ENCODE results near the gene TNRC6A. TPM values are rescaled to one million over a fixed set of nuclear protein-coding genes. Genes with fewer than 3 reads are reported as not detected.
A peak's percentile ranks its signal among the peaks of the same experiment; 100 is the strongest.
"Not testable (repeated sequence)": the region's sequence is repeated elsewhere in the genome, so short reads cannot be mapped to it uniquely, and the experiment has no call there.

Gene TNRC6A
- polyA plus RNA-seq, 1 donor: 34.1 TPM

- no peak for DNase-seq
Measured at GRCh38 chr16:24846548-24847357, 117.3 kb downstream of the TNRC6A start.

- DNase-seq: no peak
Measured at GRCh38 chr16:24847358-24847664, 117.9 kb downstream of the TNRC6A start.

GRCh38 chr16:24848065-24848464, 118.6 kb downstream of the TNRC6A start:
- DNase-seq: no peak

- DNase-seq: no peak
Measured at GRCh38 chr16:24849641-24850040, 120.2 kb downstream of the TNRC6A start.

- no peak for DNase-seq
Measured at GRCh38 chr16:24850289-24850938, 121.0 kb downstream of the TNRC6A start.

GRCh38 chr16:24851700-24852099, 122.2 kb downstream of the TNRC6A start:
- no peak for DNase-seq

GRCh38 chr16:24852281-24852721, 122.8 kb downstream of the TNRC6A start:
- DNase-seq: no peak

GRCh38 chr16:24853169-24853824, 123.8 kb downstream of the TNRC6A start:
- DNase-seq: no peak

- DNase-seq: no peak
Measured at GRCh38 chr16:24853830-24854229, 124.4 kb downstream of the TNRC6A start.

- no peak for DNase-seq
Measured at GRCh38 chr16:24854607-24855171, 125.2 kb downstream of the TNRC6A start.

GRCh38 chr16:24855678-24856077, 126.2 kb downstream of the TNRC6A start:
- DNase-seq: no peak

- DNase-seq: not testable (repeated sequence)
Measured at GRCh38 chr16:24856871-24857270, 127.4 kb downstream of the TNRC6A start.

- peak; percentile 51 for DNase-seq
Measured at GRCh38 chr16:24858219-24859041, 129.0 kb downstream of the TNRC6A start.

GRCh38 chr16:24861461-24861860, 132.0 kb downstream of the TNRC6A start:
- no peak for DNase-seq

- DNase-seq: no peak
Measured at GRCh38 chr16:24863582-24864437, 134.4 kb downstream of the TNRC6A start.

- DNase-seq: no peak
Measured at GRCh38 chr16:24869033-24869432, 139.6 kb downstream of the TNRC6A start.

GRCh38 chr16:24871891-24872290, 142.4 kb downstream of the TNRC6A start:
- DNase-seq: no peak

- no peak for DNase-seq
Measured at GRCh38 chr16:24873028-24873427, 143.6 kb downstream of the TNRC6A start.

- no peak for DNase-seq
Measured at GRCh38 chr16:24875466-24875865, 146.0 kb downstream of the TNRC6A start.
